Uterus (tissue), 2 donors: ENCODE results near the gene TNFRSF4.
"Not testable (repeated sequence)": the region's sequence is repeated elsewhere in the genome, so short reads cannot be mapped to it uniquely, and the experiment has no call there.

Source experiments
- POLR2A ChIP-seq, 2 donors: fragments of 450-650 bp; IDR thresholded peaks; one replicate each; pipeline ENCODE4 v1.6.1; 2016; ENCODE audit warnings: antibody characterized with exemption in 2 of 2, mild to moderate bottlenecking in 1 of 2, moderate library complexity in 1 of 2
- TF ChIP-seq, protein P1 (sequence below), 4 experiments: fragments of 200-600 bp in 2 of 4; fragments of 450-650 bp in 2 of 4; sonication (generic) in 2 of 4; IDR thresholded peaks; one replicate each; pipeline ENCODE4 v1.5.1; 2016 to 2019; ENCODE audit warnings: antibody characterized with exemption in 4 of 4, mild to moderate bottlenecking in 2 of 4, moderate library complexity in 1 of 4

DNA sequence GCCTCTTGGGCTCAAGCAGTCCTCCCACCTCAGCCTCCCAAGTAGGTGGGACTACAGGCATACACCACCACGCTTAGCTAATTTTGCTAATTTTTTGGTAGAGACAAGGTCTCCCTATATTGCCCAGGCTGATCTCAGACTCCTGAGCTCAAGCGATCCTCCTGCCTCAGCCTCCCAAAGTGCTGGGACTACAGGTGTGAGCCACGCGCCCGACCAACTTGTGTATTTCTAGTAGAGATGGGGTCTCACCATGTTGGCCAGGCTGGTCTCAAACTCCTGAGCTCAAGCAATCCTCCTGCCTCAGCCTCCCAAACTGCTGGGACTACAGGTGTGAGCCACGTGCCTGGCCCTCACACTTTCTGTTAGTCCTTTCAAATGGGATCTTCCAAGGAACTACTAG is 18.2 kb downstream of the TNFRSF4 start:
- TF ChIP-seq POLR2A (IDR thresholded peaks at IDR 0.05): not testable (repeated sequence)
- TF ChIP-seq, protein P1, sequence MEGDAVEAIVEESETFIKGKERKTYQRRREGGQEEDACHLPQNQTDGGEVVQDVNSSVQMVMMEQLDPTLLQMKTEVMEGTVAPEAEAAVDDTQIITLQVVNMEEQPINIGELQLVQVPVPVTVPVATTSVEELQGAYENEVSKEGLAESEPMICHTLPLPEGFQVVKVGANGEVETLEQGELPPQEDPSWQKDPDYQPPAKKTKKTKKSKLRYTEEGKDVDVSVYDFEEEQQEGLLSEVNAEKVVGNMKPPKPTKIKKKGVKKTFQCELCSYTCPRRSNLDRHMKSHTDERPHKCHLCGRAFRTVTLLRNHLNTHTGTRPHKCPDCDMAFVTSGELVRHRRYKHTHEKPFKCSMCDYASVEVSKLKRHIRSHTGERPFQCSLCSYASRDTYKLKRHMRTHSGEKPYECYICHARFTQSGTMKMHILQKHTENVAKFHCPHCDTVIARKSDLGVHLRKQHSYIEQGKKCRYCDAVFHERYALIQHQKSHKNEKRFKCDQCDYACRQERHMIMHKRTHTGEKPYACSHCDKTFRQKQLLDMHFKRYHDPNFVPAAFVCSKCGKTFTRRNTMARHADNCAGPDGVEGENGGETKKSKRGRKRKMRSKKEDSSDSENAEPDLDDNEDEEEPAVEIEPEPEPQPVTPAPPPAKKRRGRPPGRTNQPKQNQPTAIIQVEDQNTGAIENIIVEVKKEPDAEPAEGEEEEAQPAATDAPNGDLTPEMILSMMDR (IDR thresholded peaks at IDR 0.05): not testable (repeated sequence)
